ENCODE results near the gene GEMIN2. TPM values are rescaled to one million over a fixed set of nuclear protein-coding genes. Genes with fewer than 3 reads are reported as not detected.
"Not testable (repeated sequence)": the region's sequence is repeated elsewhere in the genome, so short reads cannot be mapped to it uniquely, and the experiment has no call there.

GEMIN2 gene
- total RNA-seq, 2 experiments from 2014 or later = 17.2 to 18.8 TPM

GRCh38 chr14:39097159-39097558 is 17.0 kb upstream of the GEMIN2 start:
- H3K4me3 Mint-ChIP-seq = no peak overlapping the region
- CTCF ChIA-PET = interaction anchor here (0.8 to 0.9 kb wide), 2 partner anchors 10 to 11 kb away, joined by 3 to 4 read pairs; no protein-coding TSS in a partner anchor

DNA sequence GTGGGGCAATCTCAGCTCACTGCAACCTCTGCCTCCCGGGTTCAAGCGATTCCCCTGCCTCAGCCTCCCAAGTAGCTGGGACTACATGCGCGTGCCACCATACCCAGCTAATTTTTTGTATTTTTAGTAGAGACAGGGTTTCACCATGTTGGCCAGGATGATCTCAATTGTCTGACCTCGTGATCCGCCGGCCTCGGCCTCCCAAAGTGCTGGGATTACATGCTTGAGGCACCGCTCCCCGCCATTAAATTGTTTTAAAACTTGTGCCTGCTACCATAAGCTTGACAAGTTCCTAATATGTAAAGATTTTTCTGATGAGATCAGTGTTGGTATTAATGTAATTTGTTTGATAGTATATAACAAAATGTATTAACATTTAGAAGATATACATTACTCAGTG is 14.9 kb upstream of the GEMIN2 start:
- H3K9me3 Mint-ChIP-seq; H3K27me3 Mint-ChIP-seq; H3K27ac Mint-ChIP-seq; intact Hi-C loops (cut with micrococcal nuclease); DNase-seq; H3K4me3 Mint-ChIP-seq: not testable (repeated sequence)
- peaks cover 51% of the 10 kb centered on the region for H3K4me1 Mint-ChIP-seq (ENCODE audit: low read depth)
- ChIA-PET CTCF (interaction anchor here (1.4 to 1.7 kb wide), 2 partner anchors 8 to 9 kb away, joined by 4 read pairs; no protein-coding TSS in a partner anchor), POLR2A (interaction anchor here (1.5 kb wide), 1 partner anchor 71 kb away, joined by 4 read pairs; the partner anchor contains the start of gene TRAPPC6B)
- H3K36me3 Mint-ChIP-seq = peaks cover 14% of the 10 kb centered on the region

More at GRCh38 chr14:39097159-39097558, 17.0 kb upstream of the GEMIN2 start:
- POLR2A ChIA-PET = interaction anchor here (0.8 to 1.2 kb wide), 2 partner anchors 17 to 73 kb away, joined by 3 to 4 read pairs; partner anchors contain the start of genes GEMIN2 and TRAPPC6B
- Mint-ChIP-seq H3K9me3 (no peaks in the 10 kb centered on the region), H3K36me3 (peaks cover 14% of the 10 kb centered on the region), H3K27me3 (no peaks in the 10 kb centered on the region), H3K27ac (peak overlapping the region; percentile 69), H3K4me1 (ENCODE audit: low read depth) (peaks cover 41% of the 10 kb centered on the region)
- intact Hi-C loops (cut with micrococcal nuclease) = loop anchor here (2.0 kb wide), 1 partner anchor 18 kb away; the partner anchor contains the start of gene GEMIN2
- peak; percentile 38 for DNase-seq

GRCh38 chr14:39099748-39100147 is 14.4 kb upstream of the GEMIN2 start:
- H3K27ac Mint-ChIP-seq = no peak overlapping the region
- H3K27me3 Mint-ChIP-seq = no peaks in the 10 kb centered on the region
- H3K9me3 Mint-ChIP-seq = no peaks in the 10 kb centered on the region
- CTCF ChIA-PET = interaction anchor here (1.4 kb wide), 1 partner anchor 9 kb away, joined by 4 read pairs; no protein-coding TSS in a partner anchor
- intact Hi-C loops (cut with micrococcal nuclease) = no loop called here
- POLR2A ChIA-PET = no interaction called here
- no peak for DNase-seq
- peaks cover 9% of the 10 kb centered on the region for H3K36me3 Mint-ChIP-seq
- H3K4me3 Mint-ChIP-seq = no peak overlapping the region
- H3K4me1 Mint-ChIP-seq (ENCODE audit: low read depth) = peaks cover 51% of the 10 kb centered on the region

DNA sequence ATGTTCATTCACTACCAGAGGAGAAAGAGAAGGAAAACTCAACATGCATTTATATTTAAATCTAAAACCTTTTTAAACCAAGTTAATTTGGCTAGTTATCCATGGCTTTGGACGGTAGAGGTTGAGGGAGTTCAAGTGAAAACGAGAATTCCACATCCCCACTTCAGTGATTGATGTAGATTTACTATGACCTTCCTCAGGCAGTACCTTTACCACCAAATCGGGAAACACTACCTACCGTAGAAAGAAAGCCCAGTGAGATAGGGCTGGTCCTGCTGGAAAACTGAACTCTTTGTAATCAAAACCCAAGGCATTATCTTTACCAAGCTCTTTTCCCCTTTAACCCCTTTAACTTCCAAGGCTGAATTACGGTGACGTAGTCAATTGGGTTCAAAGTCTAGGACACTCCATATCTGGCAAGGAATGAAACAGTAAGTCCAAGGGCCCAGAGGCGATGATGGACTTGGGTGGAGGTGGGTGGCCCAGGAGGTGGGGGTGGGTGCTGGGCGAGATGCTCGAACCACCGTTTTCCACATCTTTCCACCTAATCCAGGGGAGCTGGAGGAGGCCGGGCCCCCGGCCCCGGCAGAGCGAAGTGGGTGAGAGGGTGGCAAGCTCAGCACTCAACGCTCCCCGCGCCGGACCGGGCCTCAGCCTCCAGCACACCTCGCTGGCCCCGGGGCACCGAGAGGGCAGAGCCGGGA is 11.7 kb upstream of the GEMIN2 start:
- intact Hi-C loops (cut with micrococcal nuclease) = loop anchor here (2.0 kb wide), 1 partner anchor 126 kb away; no protein-coding TSS in a partner anchor
- H3K4me1 Mint-ChIP-seq (ENCODE audit: low read depth) = peaks cover 46% of the 10 kb centered on the region
- H3K27me3 Mint-ChIP-seq = no peaks in the 10 kb centered on the region
- no peaks in the 10 kb centered on the region for H3K9me3 Mint-ChIP-seq
- H3K36me3 Mint-ChIP-seq = peaks cover 5% of the 10 kb centered on the region
- peak overlapping the region; percentile 90 for H3K27ac Mint-ChIP-seq
- ChIA-PET POLR2A (interaction anchor here (1.3 to 3.0 kb wide), 6 partner anchors 11 to 329 kb away, joined by 3 to 38 read pairs (median 7); partner anchors contain the start of genes FBXO33, GEMIN2 and PNN), CTCF (interaction anchor here (0.6 to 2.9 kb wide), 4 partner anchors 12 to 332 kb away, joined by 3 to 12 read pairs (median 3); partner anchors contain the start of gene GEMIN2)
- DNase-seq = no peak
- peak overlapping the region; percentile 96 for H3K4me3 Mint-ChIP-seq

- H3K36me3 Mint-ChIP-seq = peaks cover 5% of the 10 kb centered on the region
- H3K27ac Mint-ChIP-seq = peak within 1 kb of the TSS; percentile 96
- CTCF ChIA-PET = interaction anchor here (1.1 to 2.9 kb wide), 3 partner anchors 8 to 88 kb away, joined by 3 to 12 read pairs (median 5); partner anchors contain the start of gene GEMIN2
- H3K4me1 Mint-ChIP-seq (ENCODE audit: low read depth) = peaks cover 42% of the 10 kb centered on the region
- intact Hi-C loops (cut with micrococcal nuclease) = loop anchor here (1.0 to 2.0 kb wide), 7 partner anchors 11 to 329 kb away; partner anchors contain the start of genes FBXO33, GEMIN2, PNN and TRAPPC6B
- no peaks in the 10 kb centered on the region for H3K27me3 Mint-ChIP-seq
- POLR2A ChIA-PET = interaction anchor here (0.6 to 3.0 kb wide), 9 partner anchors 11 to 329 kb away, joined by 3 to 38 read pairs (median 5); partner anchors contain the start of genes FBXO33, GEMIN2, PNN and TRAPPC6B
- H3K9me3 Mint-ChIP-seq = no peaks in the 10 kb centered on the region
- H3K4me3 Mint-ChIP-seq = peak within 1 kb of the TSS; percentile 96
- peak; percentile 90 for DNase-seq
Measured at GRCh38 chr14:39102969-39103957, 10.9 kb upstream of the GEMIN2 start, which contains the start of gene SEC23A. Gene SEC23A, minus strand, starts transcription at chr14:39103235. Its CDS starts 7,117 bp downstream, at chr14:39096118.

GRCh38 chr14:39104078-39104801 is 9.9 kb upstream of the GEMIN2 start:
- ChIA-PET POLR2A (interaction anchor here (1.2 to 3.0 kb wide), 6 partner anchors 10 to 328 kb away, joined by 3 to 38 read pairs (median 6); partner anchors contain the start of genes FBXO33, GEMIN2 and TRAPPC6B), CTCF (interaction anchor here (1.1 to 2.9 kb wide), 3 partner anchors 9 to 265 kb away, joined by 3 to 12 read pairs (median 5); partner anchors contain the start of gene GEMIN2)
- DNase-seq; H3K9me3 Mint-ChIP-seq; H3K36me3 Mint-ChIP-seq; intact Hi-C loops (cut with micrococcal nuclease); H3K27me3 Mint-ChIP-seq: not testable (repeated sequence)
- H3K4me3 Mint-ChIP-seq = peak overlapping the region; percentile 96
- peak overlapping the region; percentile 96 for H3K27ac Mint-ChIP-seq
- peaks cover 42% of the 10 kb centered on the region for H3K4me1 Mint-ChIP-seq (ENCODE audit: low read depth)

GRCh38 chr14:39107591-39107996 is 6.5 kb upstream of the GEMIN2 start:
- Mint-ChIP-seq H3K36me3 (no peaks in the 10 kb centered on the region), H3K4me3 (no peak overlapping the region), H3K4me1 (ENCODE audit: low read depth) (peaks cover 23% of the 10 kb centered on the region), H3K27me3 (no peaks in the 10 kb centered on the region), H3K27ac (peak overlapping the region; percentile 43), H3K9me3 (no peaks in the 10 kb centered on the region)
- DNase-seq = no peak
- ChIA-PET CTCF (interaction anchor here (0.6 to 1.4 kb wide), 5 partner anchors 9 to 324 kb away, joined by 3 to 4 read pairs (median 3); partner anchors contain the start of gene FBXO33), POLR2A (no interaction called here)
- intact Hi-C loops (cut with micrococcal nuclease) = loop anchor here (1.0 kb wide), 3 partner anchors 122 to 324 kb away; no protein-coding TSS in a partner anchor

DNA sequence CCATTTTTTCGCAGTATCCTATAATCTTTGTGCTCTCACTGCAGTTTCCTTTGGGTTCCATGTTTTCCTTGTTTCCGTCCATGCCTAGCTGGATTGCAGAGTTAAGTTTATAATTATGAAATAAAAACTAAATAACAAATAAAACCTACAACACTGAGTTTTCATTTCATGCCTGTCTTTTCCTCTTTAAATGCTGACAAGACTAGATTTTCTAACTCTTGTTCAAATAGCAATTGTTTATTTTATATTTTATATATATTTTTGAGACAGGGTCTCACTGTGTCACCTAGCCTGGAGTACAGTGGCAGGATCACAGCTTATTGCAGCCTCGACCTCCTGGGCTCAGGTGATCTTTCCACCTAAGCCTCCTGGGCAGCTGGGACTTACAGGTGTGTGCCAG is 5.3 kb upstream of the GEMIN2 start:
- Mint-ChIP-seq H3K9me3 (no peaks in the 10 kb centered on the region), H3K36me3 (no peaks in the 10 kb centered on the region), H3K4me1 (ENCODE audit: low read depth) (peaks cover 24% of the 10 kb centered on the region), H3K27me3 (no peaks in the 10 kb centered on the region), H3K27ac (no peak overlapping the region), H3K4me3 (no peak overlapping the region)
- intact Hi-C loops (cut with micrococcal nuclease) = no loop called here
- ChIA-PET CTCF (no interaction called here), POLR2A (no interaction called here)
- no peak for DNase-seq

DNA sequence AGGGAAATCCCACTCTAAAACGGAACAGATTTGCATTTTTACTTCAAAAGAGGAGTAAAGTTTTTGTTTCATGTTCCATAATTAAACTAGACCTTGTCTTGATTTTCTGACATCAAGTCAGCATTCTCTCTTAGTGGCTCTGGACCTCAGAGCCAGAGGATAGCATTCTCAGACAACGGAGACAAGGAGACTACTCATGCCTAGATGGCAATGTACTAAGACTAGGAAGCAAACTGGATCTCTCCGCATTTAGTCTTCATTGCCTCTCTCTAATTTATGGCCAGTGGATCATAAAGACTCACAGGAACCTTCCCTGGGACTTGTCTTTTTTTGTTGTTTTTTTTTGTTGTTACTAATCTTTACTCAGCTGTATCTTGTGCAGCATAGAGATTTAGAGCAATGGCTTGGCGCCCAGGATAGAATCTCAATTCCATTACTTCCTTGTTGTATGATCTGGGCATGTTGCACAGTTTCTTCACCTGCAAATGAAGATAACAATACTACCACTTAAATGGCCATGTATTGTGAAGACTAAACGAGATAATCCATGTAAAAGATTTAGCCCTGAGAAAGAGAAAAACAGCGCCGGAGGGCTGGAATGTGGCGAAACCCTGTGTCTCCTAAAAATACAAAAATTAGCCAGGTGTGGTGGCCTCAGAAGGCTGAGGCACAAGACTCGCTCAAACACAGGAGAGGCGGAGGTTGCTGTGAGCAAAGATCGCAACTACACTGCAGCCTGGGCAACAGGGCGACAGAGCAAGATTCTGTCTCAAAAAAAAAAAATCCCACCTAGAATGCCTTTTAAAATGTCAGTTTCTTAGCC is 4.0 kb upstream of the GEMIN2 start:
- no peaks in the 10 kb centered on the region for H3K36me3 Mint-ChIP-seq
- DNase-seq = no peak
- H3K27ac Mint-ChIP-seq = no peak overlapping the region
- no peaks in the 10 kb centered on the region for H3K27me3 Mint-ChIP-seq
- H3K4me3 Mint-ChIP-seq = no peak overlapping the region
- intact Hi-C loops (cut with micrococcal nuclease) = no loop called here
- ChIA-PET CTCF (no interaction called here), POLR2A (no interaction called here)
- H3K4me1 Mint-ChIP-seq (ENCODE audit: low read depth) = peaks cover 19% of the 10 kb centered on the region
- no peaks in the 10 kb centered on the region for H3K9me3 Mint-ChIP-seq

DNA sequence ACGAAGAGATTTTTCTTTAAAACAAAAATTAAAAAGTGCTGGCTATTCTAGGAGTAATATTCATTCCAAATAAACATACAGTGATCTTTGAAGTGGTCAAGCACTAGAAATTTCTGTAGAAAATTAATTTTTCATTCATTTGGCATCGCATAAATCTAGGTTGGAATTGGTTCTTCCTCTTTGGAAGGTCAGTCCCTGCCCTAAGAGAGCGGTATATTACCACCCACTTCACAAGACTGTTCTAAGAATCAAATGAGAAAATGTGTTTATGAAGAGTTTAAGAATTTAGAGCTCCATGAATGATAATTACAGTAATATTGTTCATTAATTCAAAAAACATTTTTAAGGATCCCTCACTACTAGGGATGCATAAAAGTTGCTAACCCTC is 444 bp upstream of the GEMIN2 start:
- ChIA-PET CTCF (interaction anchor here (0.9 to 1.5 kb wide), 3 partner anchors 11 to 89 kb away, joined by 3 to 12 read pairs (median 4); partner anchors contain the start of genes SEC23A and TRAPPC6B), POLR2A (interaction anchor here (0.5 to 3.2 kb wide), 10 partner anchors 10 to 1249 kb away, joined by 3 to 38 read pairs (median 6); partner anchors contain the start of genes FBXO33, PNN, SEC23A and TRAPPC6B)
- Mint-ChIP-seq H3K9me3 (no peaks in the 10 kb centered on the region), H3K4me3 (peak overlapping the region; percentile 97), H3K27ac (peak overlapping the region; percentile 93), H3K27me3 (no peaks in the 10 kb centered on the region), H3K36me3 (peaks cover 10% of the 10 kb centered on the region), H3K4me1 (ENCODE audit: low read depth) (peaks cover 18% of the 10 kb centered on the region)
- intact Hi-C loops (cut with micrococcal nuclease) = loop anchor here (1.0 to 2.0 kb wide), 6 partner anchors 10 to 154 kb away; partner anchors contain the start of genes PNN, SEC23A and TRAPPC6B
- no peak for DNase-seq
